Activated naive CD8-positive, alpha-beta T cell treated with anti-CD3 and anti-CD28 coated beads for 36 hours (primary cell): ENCODE results near the gene LINC00305. TPM values are rescaled to one million over a fixed set of nuclear protein-coding genes. Genes with fewer than 3 reads are reported as not detected.

Experiments used
- total RNA-seq, 2 experiments: library from RNA; stranded (reverse); gene quantifications; one replicate each; pipeline ENCODE4 v1.2.3, GENCODE V29; 2021

The LINC00305 gene
- total RNA-seq, 2 experiments from 2014 or later: not detected

Other genes starting within 250 kb of the LINC00305 start
- under 1 TPM in 1 of 2 experiments, not detected in 1; 0.14 TPM for gene SERPINB10, start 241.1 kb downstream of the LINC00305 start, total RNA-seq
- gene HMSD, start 199.8 kb downstream of the LINC00305 start, total RNA-seq: 1 to 10 TPM; 1.8 to 4.4 TPM
- 10 to 100 TPM; 16.8 to 17.0 TPM for gene SERPINB8, start 179.0 kb downstream of the LINC00305 start, total RNA-seq